Measurements from ENCODE around the gene ANKH.

ANKH gene

GRCh38 chr5:14730881-14731280 lies 140.7 kb downstream of the ANKH start:
- DNase-seq = no peak

DNA sequence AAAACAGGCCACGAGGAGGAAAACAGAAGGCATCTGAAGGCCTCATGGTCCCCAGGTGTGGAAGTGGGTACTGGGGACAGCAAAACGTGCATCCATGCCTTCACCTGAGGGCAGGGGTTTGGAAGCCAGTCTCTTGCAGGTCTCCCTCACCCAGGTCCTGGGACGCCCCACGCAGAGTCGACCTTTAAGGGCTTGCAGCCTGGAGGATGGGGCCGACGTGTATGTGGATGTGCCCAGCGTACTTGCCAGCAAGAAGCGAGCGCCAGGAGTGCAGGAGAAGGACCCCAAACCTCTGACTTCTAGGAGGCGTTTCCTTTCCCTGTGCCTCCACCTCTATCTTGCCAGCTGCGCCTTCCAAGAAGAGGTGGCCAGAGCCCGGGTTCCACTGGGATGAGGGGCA lies 141.1 kb downstream of the ANKH start:
- DNase-seq = no peak

DNA sequence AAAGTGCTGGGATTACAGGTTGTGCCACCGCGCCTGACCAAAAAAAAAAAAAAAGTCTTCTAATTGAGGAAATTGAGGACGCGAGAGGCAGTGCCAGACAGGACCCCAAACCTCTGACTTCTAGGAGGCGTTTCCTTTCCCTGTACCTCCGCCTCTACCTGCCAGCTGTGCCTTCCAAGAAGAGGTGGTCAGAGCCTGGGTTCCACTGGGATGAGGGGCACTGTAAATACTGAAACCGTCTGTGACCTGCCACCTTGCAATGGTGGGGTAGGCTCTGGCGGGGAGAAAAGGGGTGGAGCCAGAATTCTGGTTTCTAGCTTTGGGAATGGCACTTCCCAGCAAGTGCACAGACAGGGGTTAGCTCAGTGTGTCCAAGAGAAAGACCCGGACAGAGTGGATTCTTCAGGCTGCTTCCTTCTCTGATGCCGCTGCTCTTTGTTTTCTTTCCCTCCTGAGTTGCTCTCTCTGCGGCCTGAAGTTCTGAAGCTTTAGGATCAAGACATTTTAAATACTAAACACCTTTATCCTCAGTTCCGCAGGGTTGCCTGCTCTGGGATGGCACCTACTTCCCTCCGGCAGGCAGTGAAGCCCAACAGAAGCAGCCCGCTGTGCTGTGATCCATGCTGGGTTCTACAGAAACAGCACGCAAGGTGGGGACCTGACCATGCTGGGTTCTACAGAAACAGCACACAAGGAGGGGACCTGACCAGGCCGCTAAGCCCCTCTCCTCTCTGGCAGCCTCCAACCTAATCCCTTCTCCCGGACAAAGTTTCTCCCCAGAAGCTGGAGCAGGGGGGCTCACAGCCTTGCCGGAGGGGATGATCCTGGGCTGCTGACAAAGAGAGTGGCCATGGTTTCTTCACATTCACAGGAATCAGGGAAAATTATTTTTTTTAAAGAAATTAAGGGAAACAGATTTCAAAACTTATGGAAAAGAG lies 141.9 kb downstream of the ANKH start:
- DNase-seq = no peak

- no peak for DNase-seq
Observed at GRCh38 chr5:14728459-14728938, 143.1 kb downstream of the ANKH start.

DNA sequence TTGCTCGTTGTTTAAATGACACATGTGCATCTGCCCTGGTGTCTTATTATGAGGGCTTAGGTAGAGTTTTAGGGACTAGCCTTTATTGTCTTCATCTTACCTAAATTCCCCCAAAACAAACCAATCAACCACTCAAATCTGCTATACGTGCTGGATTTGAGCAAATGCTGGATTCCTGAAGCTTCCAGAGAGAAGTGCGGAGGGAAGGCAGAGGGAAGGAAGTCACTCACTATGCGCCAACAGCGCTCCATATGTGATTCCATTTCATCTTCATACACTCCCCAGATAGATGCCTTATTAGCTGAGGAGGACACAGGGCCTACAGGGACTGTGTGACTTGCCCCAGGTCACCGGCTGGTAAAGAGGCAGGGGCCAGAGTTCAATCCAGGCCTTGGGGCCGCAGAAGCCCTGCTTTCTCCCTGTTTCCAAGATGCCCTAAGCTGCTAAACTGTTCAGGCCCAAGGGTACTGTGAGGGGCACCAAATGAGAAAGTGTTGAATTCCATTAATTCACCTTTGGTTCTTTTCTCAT lies 143.6 kb downstream of the ANKH start:
- DNase-seq = no peak

- DNase-seq = peak; percentile 75
Observed at GRCh38 chr5:14727428-14727865, 144.1 kb downstream of the ANKH start.

- DNase-seq = no peak
Observed at GRCh38 chr5:14726066-14726838, 145.3 kb downstream of the ANKH start.

GRCh38 chr5:14724633-14725032 lies 146.9 kb downstream of the ANKH start:
- no peak for DNase-seq

DNA sequence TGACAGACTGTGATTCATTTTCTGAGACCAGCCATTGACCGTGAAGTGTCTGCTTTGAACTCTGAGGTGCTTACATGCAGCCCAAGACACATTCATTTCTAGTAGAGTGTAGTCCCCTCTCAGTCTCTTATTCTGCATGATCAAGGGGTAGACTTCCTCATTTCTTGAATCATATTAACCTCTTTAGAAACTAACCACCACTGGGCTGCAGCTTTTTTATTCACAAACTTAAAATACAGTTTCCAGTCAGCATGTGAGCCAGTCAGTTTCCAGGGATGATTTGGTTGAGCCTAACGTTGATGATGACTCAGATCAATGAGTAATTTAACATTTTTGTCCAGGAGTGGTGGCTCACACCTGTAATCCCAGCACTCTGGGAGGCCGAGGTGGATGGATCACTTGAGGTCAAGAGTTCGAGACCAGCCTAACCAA lies 147.9 kb downstream of the ANKH start:
- DNase-seq = no peak

- DNase-seq = no peak
Observed at GRCh38 chr5:14722923-14723322, 148.7 kb downstream of the ANKH start.

DNA sequence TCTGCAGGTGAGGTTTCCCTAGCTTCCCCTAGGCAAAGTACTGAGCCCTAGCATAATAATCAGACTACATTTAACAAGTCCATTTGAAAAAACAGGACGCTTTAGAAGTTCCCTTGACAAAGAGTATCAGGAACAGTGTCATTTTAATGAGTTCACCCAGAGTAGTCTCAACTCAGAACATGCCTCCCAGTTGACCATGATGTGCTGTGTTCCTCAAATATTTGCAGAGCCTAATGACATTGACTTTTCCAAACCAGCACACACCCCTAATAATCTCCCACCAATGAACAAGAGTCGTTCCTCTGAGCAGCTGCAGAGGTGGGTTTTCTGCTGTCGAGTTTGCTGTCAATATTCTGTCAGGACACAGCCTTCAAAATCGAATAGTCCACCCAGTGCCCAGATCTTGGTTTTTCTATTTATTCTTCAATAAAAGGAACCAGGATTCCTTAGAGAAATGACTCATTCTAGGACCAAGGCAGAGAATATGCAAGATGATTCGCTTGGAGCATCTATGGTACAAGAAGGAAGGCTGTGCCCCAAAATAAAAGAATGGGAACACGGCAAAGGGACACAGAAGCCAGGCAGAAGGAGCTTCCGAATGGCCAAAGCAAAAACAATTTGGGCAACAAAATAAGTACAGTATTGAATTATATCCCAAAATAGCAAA lies 149.5 kb downstream of the ANKH start:
- no peak for DNase-seq

DNA sequence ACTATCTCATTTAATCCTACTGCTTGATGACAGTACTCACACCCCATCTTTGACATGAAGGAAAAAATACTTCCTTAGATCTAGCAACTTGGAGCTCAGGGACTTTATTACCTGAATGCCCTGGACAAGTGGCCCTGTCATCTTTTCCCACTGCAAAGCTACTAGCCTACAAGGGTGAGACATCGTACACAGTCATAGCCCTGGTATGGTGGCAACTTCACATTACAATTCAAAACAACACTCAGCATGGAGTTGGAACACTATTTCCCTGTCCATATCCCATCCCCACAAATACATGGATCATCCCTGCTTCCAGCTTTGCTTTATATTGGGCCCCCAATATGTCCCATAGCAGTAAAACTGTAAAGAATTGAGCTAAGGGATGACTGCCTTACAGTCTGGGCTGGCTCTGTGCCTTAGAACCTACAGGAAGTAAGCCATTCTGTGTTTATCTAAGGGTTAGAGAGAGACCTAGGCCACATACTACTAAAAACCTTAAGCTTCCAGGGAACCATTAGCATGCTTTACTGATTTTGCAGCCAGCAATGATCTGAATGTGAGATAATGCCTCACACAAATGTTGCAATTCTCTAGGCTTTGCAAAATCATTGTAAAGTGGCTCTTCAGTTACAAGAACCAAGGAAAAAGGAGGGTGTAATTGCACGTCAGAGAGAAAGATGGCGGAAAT lies 151.2 kb downstream of the ANKH start:
- DNase-seq = no peak

DNA sequence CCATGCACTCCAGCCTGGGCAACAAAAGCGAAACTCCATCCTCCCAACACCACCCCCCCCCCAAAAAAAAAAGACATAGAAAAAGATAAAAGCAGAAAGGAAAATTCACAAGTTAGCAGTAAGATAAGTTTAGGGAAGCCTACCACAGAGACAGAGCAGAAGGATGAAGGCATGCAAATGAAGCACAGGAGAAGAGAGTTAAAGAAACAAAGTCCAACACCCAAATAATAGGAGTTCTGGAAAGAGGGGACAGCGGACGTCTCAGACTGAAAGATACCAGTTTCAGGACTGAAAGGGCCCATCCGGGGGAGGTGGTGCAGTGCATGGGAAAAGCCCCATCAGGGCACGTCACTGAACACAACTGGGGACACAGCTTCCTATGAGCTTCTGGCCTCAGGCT lies 152.8 kb downstream of the ANKH start:
- no peak for DNase-seq

- DNase-seq = no peak
Observed at GRCh38 chr5:14716755-14717752, 154.5 kb downstream of the ANKH start.

- no peak for DNase-seq
Observed at GRCh38 chr5:14715481-14715880, 156.1 kb downstream of the ANKH start.

DNA sequence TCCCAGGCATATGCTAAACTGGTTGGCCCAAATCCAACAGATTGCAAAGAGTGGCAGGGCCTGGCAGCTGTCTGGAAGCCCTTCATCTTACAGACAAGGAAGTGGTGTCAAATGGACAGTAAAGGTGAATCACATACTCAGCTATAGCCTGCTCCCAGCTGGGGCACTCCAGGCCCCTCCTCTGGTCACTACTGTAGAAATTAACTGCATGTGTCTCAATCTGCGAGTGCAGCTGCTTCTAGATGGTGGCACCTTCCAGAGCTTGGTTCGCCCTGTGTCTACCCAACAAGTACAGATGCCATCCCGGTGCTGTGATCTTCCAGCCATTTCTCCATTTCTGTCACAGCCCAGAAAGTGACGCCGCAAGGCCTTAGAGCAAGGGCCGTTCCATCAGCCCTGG lies 156.9 kb downstream of the ANKH start:
- no peak for DNase-seq

DNA sequence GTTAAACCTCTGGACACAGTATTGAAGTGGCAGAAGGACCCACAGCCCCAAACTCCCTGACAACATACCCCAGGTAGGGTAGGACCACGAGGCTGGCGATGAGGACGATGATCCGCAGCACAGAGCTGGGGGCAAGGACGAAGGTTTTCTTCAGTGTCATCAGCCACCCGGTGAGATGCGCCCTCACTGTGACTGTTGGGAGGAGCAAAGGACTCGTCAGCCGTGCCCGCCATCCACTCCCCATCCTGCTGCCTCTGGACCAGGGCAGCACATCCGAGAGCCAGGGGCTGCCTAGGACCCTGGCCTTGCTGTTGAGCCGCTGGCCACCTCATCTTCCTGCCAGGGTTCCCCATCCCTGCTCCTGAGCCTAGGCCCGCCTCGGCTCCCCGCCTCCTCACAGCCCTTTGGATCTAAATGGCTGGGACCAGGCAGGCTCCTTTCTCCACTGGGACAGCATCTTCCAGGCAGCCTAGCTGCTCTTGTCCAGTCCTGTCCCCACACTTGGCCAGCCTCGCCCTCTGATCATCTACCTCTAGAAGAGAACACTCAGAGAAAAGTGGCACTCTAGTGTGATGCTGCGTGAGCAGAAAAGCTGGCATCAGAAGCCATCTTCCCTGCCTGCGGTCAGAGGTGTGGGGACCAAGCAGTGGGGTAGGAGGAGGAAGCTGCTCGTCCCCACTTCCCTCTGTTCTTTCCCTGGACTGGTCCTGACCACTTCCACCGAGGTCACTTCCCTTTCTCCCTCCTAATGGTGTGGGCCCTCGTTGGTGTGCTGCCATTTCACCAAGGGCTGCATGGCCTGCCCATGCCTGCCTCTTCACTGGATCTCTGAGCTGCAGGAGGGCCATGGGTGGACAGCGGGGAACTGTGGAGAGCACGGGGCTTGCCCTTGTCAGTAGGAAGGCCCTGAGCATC lies 157.8 kb downstream of the ANKH start:
- no peak for DNase-seq

GRCh38 chr5:14712666-14713065 lies 158.9 kb downstream of the ANKH start:
- DNase-seq = no peak

GRCh38 chr5:14712131-14712530 lies 159.4 kb downstream of the ANKH start:
- DNase-seq = no peak
